Amygdala (tissue), 56 donors: ENCODE results near the gene GIN1.

ENCODE experiments used
- DNase-seq, 56 donors: peaks; one replicate each; lab custom pipeline; 2025; lab: John Stamatoyannopoulos, UW

Gene GIN1

GRCh38 chr5:103041071-103041676 lies 78.8 kb downstream of the GIN1 start:
- DNase-seq, result no peak

GRCh38 chr5:103037673-103038455 lies 82.1 kb downstream of the GIN1 start:
- DNase-seq, result no peak

DNA sequence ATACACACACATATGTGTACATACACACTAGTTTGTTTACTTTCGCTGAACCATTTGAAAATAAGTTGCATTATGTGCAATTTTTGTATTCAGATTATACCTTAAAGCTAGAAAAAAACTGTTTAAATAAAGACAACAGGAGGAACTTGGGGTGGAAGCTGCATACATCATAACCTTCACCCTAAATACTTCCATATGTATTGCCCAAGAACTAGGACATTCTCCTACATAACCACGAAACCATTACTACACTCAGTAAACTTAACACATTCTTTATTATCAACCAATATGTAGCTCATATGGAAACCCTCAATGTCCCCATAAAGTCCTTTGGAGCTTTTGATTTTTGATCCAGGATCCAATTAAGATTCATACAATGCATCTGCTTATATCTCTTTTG lies 83.3 kb downstream of the GIN1 start:
- DNase-seq, result no peak
